Uterus (tissue), 2 donors: Measurements from ENCODE around the gene DNTT.

Experiments used
- CTCF ChIP-seq, 4 experiments: fragments of 200-600 bp in 2 of 4; fragments of 450-650 bp in 2 of 4; sonication (generic) in 2 of 4; IDR thresholded peaks; one replicate each; pipeline ENCODE4 v1.5.1; 2016 to 2019; ENCODE audit warnings: antibody characterized with exemption in 4 of 4, mild to moderate bottlenecking in 2 of 4, moderate library complexity in 1 of 4
- POLR2A ChIP-seq, 2 donors: fragments of 450-650 bp; IDR thresholded peaks; one replicate each; pipeline ENCODE4 v1.6.1; 2016; ENCODE audit warnings: antibody characterized with exemption in 2 of 2, mild to moderate bottlenecking in 1 of 2, moderate library complexity in 1 of 2

- TF ChIP-seq CTCF (IDR thresholded peaks at IDR 0.05) (no peak), POLR2A (IDR thresholded peaks at IDR 0.05) (no peak)
Measured at GRCh38 chr10:96301616-96302015, 2.6 kb upstream of the DNTT start.
